Measurements from ENCODE around the gene CXCR4.

CXCR4 gene

DNA sequence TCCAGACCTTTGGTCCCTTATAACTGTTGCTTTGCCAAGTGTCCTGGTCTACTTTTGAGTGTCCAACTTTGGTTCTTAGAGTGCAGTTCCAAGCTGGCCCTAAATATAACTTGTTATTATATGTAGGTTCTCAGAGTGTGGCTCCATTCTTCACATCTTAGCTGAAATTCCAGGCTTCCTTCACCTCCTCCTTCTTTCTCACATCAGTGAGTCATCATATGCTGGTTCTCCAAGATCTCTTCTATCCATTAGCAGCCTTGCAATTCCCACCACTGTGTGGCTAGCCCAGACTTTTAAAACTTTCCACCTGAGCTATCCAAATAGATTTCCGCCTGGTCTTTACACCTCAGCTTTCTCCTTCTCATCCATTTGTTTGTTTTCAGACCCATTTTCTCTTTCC, 12.6 kb upstream of the CXCR4 start:
- no peak for DNase-seq
- TF ChIP-seq, protein P1, sequence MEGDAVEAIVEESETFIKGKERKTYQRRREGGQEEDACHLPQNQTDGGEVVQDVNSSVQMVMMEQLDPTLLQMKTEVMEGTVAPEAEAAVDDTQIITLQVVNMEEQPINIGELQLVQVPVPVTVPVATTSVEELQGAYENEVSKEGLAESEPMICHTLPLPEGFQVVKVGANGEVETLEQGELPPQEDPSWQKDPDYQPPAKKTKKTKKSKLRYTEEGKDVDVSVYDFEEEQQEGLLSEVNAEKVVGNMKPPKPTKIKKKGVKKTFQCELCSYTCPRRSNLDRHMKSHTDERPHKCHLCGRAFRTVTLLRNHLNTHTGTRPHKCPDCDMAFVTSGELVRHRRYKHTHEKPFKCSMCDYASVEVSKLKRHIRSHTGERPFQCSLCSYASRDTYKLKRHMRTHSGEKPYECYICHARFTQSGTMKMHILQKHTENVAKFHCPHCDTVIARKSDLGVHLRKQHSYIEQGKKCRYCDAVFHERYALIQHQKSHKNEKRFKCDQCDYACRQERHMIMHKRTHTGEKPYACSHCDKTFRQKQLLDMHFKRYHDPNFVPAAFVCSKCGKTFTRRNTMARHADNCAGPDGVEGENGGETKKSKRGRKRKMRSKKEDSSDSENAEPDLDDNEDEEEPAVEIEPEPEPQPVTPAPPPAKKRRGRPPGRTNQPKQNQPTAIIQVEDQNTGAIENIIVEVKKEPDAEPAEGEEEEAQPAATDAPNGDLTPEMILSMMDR (IDR thresholded peaks at IDR 0.05; ENCODE audit: low read depth, low read length): no peak
- Histone ChIP-seq H3K27me3 (no peaks in the 10 kb centered on the region), H3K36me3 (no peaks in the 10 kb centered on the region), H3K9me3 (no peaks in the 10 kb centered on the region), H3K4me3 (ENCODE audit: low read depth, low read length) (no peak overlapping the region), H3K4me1 (no peaks in the 10 kb centered on the region)

DNA sequence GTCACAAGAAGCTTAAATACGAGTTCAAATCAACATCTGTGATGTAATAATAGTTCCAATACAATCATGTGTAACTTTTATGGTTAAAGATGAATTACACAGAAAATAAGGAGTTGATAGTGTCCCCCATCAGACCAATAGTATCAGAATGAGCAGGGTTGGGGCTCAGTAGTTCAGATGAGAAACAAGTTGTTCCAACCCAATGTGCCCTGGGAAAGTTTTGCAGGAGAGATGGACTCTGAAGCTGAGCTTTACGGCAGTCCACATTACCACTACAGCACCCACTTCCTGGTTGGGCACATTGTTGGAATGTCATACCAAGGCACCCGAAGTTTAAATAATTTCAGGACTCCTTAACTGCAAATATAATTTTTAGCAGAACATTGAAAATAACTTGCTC, 12.1 kb upstream of the CXCR4 start:
- Histone ChIP-seq H3K4me1 (no peaks in the 10 kb centered on the region), H3K4me3 (ENCODE audit: low read depth, low read length) (no peak overlapping the region), H3K9me3 (no peaks in the 10 kb centered on the region), H3K36me3 (no peaks in the 10 kb centered on the region), H3K27me3 (no peaks in the 10 kb centered on the region)
- DNase-seq: no peak
- TF ChIP-seq, protein P1 (IDR thresholded peaks at IDR 0.05; ENCODE audit: low read depth, low read length): no peak

DNA sequence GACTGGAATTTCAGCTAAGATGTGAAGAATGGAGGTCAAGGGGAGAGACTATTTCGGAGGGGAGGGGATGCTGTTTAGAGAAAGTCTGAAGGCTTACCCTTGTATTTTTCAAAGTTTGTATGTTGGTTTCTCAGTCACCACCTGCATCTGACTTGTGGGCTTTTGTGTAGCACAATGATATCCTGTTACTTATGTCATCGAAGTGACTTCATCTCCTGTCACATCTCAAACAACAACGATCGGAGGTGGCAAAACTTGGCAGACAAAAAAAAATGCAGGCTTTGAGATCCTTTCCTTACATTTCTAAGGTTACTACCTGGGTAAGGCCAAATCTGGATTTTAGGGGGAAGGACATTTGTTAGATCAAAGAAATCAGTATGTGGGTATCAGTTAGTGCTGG, 11.7 kb upstream of the CXCR4 start:
- no peak for DNase-seq
- H3K27me3 ChIP-seq: no peaks in the 10 kb centered on the region
- no peaks in the 10 kb centered on the region for H3K36me3 ChIP-seq
- H3K4me3 ChIP-seq (ENCODE audit: low read depth, low read length): no peak overlapping the region
- H3K4me1 ChIP-seq: no peaks in the 10 kb centered on the region
- H3K9me3 ChIP-seq: no peaks in the 10 kb centered on the region
- TF ChIP-seq, protein P1 (IDR thresholded peaks at IDR 0.05; ENCODE audit: low read depth, low read length): no peak

DNA sequence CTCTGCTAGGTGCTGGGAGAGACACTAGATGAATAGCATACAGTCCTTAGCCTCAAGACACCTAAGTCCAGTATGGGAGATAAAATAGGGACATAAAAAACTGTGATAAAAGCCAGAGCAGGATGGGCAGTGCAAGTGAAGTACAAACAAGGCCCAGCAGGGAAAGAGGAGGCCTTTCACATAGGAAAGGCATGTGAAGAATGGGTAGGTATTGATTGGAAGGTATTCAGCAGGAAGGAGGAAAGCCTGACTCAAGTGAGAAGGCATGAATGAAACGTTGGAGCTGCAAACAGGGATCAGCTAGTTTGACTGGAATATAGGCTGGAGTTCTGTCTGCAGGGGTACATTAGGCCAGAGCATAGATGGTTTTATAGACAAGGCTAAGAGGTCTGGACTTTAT, 11.0 kb upstream of the CXCR4 start:
- Histone ChIP-seq H3K27me3 (no peaks in the 10 kb centered on the region), H3K4me1 (no peaks in the 10 kb centered on the region), H3K36me3 (no peaks in the 10 kb centered on the region), H3K9me3 (no peaks in the 10 kb centered on the region), H3K4me3 (ENCODE audit: low read depth, low read length) (no peak overlapping the region)
- TF ChIP-seq, protein P1 (IDR thresholded peaks at IDR 0.05; ENCODE audit: low read depth, low read length): no peak
- DNase-seq: no peak

DNA sequence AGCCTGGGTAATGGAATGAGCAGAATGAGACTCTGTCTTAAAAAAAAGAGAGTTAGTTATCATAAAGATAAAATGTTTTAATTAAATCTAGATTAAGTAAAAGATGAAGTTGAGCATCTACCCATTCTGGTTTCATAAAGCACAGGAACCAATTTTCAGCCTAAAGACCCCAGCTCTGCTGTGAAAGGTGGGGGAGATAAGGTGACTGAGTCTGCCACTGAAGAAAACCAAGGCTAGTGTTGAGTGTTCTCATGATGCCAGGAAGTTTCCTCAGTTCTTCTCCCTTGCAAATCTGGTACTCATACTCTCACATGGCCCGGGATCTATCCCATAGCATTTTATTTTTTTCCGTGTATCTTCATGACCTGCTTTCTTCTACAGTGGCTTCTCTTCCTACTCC, 10.4 kb upstream of the CXCR4 start:
- Histone ChIP-seq H3K4me1 (no peaks in the 10 kb centered on the region), H3K27me3 (no peaks in the 10 kb centered on the region)
- TF ChIP-seq, protein P1 (IDR thresholded peaks at IDR 0.05; ENCODE audit: low read depth, low read length): no peak

DNA sequence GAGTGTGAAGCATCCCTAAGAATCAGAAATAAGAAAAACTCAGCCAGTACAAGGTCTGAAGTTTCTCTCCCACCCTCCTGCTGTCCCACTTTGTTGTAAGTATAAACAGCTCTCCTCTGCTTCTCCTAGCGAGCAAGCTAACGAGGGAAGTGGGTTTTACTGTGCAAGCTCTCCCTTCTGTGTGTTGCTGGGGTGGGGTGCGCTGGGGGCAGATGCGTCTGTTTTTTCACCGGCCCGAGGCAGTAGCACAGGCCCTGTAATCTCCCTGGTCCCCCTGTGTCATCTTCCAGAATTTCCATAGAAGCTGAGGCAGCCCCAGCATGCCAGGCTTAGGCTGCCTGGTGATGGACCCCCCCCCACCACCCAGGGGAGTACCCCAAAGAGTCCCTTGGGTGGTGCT, 9.4 kb upstream of the CXCR4 start:
- Histone ChIP-seq H3K9me3 (no peaks in the 10 kb centered on the region), H3K36me3 (no peaks in the 10 kb centered on the region), H3K27me3 (no peaks in the 10 kb centered on the region), H3K4me3 (ENCODE audit: low read depth, low read length) (no peak overlapping the region), H3K4me1 (no peaks in the 10 kb centered on the region)
- no peak for DNase-seq
- TF ChIP-seq, protein P1 (IDR thresholded peaks at IDR 0.05; ENCODE audit: low read depth, low read length): no peak

More for the DNA sequence above, 10.4 kb upstream of the CXCR4 start:
- DNase-seq: no peak
- H3K4me3 ChIP-seq (ENCODE audit: low read depth, low read length): no peak overlapping the region
- H3K9me3 ChIP-seq: no peaks in the 10 kb centered on the region
- no peaks in the 10 kb centered on the region for H3K36me3 ChIP-seq

Measured in BE2C (cell line).